GM19455 (cell line): ENCODE data around the gene NR1I2.

Experiments used
- ATAC-seq: cut with Tn5 transposase; IDR thresholded peaks from one replicate; pipeline ENCODE4 v1.9.1; 2021; ENCODE audit not compliant: unreplicated experiment

The NR1I2 gene

GRCh38 chr3:119778811-119779210, 3.1 kb upstream of the NR1I2 start:
- no peak for ATAC-seq

- peak; percentile 51 for ATAC-seq
These were observed 2.0 kb upstream of the NR1I2 start for GRCh38 chr3:119779731-119780383.

GRCh38 chr3:119782460-119782859, 559 bp downstream of the NR1I2 start:
- ATAC-seq, result no peak

- ATAC-seq, result no peak
These were observed 1.4 kb downstream of the NR1I2 start for GRCh38 chr3:119783255-119783654.

- no peak for ATAC-seq
These were observed 2.0 kb downstream of the NR1I2 start for GRCh38 chr3:119783883-119784282.

GRCh38 chr3:119786409-119786808, 4.5 kb downstream of the NR1I2 start:
- ATAC-seq, result no peak

- ATAC-seq, result no peak
These were observed 8.5 kb downstream of the NR1I2 start for GRCh38 chr3:119790369-119790768.

GRCh38 chr3:119792270-119792669, 10.4 kb downstream of the NR1I2 start:
- no peak for ATAC-seq

- ATAC-seq, result no peak
These were observed 12.5 kb downstream of the NR1I2 start for GRCh38 chr3:119794401-119794800.

GRCh38 chr3:119794971-119795612, 13.2 kb downstream of the NR1I2 start:
- ATAC-seq, result no peak

GRCh38 chr3:119795849-119796248, 13.9 kb downstream of the NR1I2 start:
- no peak for ATAC-seq

GRCh38 chr3:119796368-119796767, 14.5 kb downstream of the NR1I2 start:
- ATAC-seq, result no peak

- no peak for ATAC-seq
These were observed 14.9 kb downstream of the NR1I2 start for GRCh38 chr3:119796785-119797184.

GRCh38 chr3:119800844-119801243, 18.9 kb downstream of the NR1I2 start:
- ATAC-seq, result no peak

- ATAC-seq, result no peak
These were observed 26.3 kb downstream of the NR1I2 start for GRCh38 chr3:119808244-119808643.

- no peak for ATAC-seq
These were observed 26.9 kb downstream of the NR1I2 start for GRCh38 chr3:119808843-119809242.

GRCh38 chr3:119809249-119810017, 27.5 kb downstream of the NR1I2 start:
- peak; percentile 31 for ATAC-seq

GRCh38 chr3:119810018-119810435, 28.1 kb downstream of the NR1I2 start:
- peak; percentile 87 for ATAC-seq

GRCh38 chr3:119812491-119813058, 30.7 kb downstream of the NR1I2 start:
- no peak for ATAC-seq

- ATAC-seq, result no peak
These were observed 33.8 kb downstream of the NR1I2 start for GRCh38 chr3:119815716-119816115.

- ATAC-seq, result no peak
These were observed 35.2 kb downstream of the NR1I2 start for GRCh38 chr3:119817071-119817470.
